HG03025 (cell line): ENCODE results near the gene APELA.
"Not testable (repeated sequence)": the region's sequence is repeated elsewhere in the genome, so short reads cannot be mapped to it uniquely, and the experiment has no call there.

ENCODE experiments used
- ATAC-seq: cut with Tn5 transposase; IDR thresholded peaks from one replicate; pipeline ENCODE4 v1.9.1; 2021; ENCODE audit warnings: mild to moderate bottlenecking, moderate library complexity; ENCODE audit not compliant: unreplicated experiment, low FRiP score

APELA gene

DNA sequence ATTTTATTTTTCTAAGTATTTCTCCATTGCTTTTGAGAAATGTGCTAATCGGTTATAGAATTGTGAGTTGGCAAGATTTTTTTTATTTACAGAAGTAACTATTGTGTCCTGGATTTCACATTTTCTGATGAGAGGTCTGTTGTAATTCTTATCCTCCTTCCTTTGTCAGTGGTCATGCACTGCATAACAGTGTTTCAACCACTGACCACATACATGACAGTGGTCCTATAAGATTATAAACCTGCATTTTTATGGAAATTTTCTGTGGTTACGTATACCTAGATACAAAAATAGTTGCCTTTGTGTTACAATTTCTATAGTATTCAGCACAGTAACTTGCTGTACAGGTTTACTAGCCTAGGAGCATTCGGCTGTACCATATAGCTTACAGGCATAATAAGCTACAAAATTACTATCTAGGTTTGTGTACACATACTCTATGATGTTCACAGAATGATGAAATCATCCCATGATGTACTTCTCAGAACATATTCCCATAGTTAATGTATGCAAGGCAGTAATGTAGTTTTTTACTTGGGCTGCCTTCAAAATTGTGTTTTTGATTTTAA, 47.8 kb downstream of the APELA start:
- no peak for ATAC-seq

DNA sequence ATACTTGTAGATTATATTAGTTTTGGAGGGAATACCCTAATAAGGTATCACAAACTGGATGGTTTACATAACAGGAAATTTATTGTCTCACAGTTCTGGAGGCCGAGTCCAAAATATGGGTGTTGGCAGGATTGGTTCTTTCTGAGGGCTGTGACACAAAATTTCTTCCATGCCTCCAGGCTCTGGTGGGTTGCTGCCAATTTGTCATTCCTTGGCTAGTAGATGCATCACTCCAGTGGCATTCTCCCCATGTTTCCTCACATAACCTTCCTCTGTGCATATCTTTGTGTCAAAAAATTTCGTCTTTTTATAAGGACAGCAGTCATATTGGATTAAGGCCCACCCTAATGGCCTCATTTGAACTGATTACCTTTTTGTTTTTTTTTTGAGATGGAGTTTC, 49.3 kb downstream of the APELA start:
- no peak for ATAC-seq

DNA sequence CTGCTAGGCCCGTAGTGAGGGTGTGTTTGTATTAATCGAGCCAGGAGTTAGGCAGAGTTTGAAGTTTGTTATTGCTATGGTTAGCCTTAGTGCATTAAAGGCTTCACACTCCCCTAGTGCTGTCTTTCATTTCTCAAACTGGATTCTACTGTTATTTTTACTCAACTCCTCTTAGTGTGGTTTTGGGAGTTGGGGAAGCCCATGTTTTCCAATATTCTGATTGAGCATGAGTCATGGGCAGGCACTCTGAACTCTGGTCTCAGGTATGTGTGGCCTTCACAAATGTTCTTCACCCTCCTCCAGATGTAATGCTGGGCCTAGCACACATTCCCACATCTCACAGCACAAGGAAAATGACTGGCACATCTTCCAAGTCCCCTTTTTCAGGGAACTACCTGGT, 50.1 kb downstream of the APELA start:
- not testable (repeated sequence) for ATAC-seq

DNA sequence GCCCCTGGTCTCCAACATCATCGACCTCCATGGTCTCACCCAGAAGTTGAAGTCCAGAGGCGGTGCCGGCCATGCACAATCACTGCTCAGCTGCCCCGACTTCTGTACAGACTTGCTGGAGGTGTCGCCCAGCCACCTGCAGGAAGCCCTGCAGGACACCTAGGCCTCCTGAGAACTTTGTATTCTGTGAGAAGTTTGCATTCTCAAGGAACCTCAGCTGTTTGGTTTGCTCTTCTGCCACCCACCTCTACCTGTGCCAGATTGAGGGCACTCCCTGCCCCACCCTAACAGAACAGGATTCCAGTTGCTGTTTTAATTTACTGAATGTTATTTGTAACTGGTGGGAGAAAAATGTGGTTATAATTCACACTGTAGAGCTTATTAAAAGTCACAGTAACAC, 53.7 kb downstream of the APELA start:
- ATAC-seq = no peak

DNA sequence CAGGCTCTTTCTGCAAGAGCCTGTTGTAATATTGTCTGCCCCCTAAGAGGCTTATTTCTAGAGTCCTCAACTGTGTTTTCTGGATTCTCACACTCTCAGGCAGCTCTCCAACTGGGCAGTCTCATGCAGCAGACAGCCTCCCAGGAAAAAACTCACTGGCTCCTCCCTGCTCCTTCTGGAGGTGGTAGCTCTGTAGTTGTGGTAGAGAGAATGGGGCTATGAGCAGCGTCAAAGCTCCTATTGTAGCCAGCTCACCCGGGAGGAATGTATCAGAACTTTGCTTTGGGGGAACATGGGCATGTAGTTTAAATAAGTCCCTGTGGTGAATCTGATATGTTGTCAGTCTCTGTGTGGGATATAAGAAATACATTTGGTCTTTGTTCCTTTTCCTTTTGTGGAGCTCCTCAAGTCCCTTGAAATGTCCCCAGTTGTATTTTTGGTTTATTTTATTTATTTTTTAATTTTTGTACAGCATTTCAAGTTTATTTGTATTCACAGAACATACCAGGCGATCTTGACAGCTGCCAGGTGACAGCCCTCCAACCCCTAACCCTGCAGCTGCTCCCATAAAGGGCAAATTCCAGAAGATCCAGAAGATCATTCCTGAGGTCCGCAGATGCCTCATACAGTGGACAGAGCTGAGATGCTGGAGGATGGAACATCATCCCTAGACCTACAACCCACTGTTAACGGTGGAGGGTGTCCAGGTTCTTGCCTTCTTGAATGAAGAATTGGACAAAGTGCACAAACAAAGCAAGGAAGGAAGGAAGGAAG, 54.8 kb downstream of the APELA start:
- no peak for ATAC-seq

DNA sequence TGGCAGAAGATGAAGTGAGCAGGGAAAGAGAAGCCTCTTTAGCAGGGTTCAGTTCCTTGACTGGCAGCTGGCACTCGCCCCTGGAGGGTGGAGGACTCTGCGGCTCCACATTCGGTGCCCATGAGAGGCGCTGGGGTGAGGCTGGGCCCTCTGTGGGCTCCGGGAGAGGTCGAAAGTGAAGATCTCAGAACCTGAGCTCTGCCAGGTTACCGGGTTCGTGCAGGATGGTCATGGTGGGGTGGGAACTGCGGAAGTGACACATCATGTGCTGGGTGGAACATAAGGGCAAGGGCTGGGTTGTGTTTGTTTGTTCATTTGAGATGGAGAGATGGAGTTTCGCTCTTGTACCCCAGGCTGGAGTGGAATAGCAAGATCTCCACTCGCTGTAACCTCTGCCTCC, 56.3 kb downstream of the APELA start:
- ATAC-seq = no peak

DNA sequence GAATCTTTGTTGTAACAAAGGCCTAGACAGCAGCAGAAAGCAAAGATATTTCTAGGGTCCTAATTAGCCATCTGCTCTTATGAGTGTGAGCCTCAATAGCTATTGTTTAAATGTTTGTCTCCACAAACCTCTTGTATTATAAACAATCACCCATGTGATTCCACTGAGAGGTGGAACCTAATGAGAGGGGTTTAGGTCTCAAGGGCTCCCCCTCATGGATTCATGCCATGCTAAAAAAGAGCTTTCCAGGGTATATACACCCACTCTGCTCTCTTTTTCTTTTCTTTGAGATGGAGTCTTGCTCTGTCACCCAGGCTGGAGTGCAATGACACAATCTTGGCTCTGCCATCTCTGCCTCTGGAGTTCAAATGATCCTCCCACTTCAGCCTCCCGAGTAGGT, 58.4 kb downstream of the APELA start:
- peak; percentile 66 for ATAC-seq

DNA sequence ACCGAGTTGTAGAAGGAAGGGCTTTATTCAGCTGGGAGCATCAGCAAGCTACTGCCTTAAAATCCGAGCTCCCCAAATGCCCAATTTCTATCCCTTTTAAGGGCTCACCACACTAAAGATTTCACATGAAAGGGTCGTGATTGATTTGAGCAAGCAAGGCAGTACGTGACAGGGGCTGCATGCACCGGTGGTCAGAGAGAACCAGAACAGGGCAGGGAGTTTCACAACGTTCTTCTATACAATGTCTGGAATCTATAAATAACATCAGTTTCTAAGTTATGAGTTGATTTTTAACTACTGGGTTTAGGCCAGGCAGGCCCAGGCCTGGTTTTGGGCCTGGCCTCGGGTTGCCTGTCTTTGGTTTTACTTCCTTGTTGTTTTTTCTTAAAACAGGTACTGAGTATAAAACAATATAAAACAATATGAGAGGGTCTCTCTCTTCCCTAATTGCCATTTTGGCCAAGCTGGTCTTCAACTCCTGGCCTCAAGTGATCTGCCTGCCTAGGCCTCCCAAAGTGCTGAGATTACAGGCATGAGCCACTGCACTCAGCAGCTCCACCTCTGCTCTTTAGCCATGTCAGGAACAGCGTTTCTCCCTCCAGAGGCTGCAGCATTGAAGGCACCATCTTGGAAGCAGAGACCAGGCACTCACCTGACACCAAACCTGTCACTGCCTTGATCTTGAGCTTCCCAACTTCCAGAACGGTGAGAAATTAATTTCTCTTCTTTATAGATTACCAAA, 59.1 kb downstream of the APELA start:
- peak; percentile 45 for ATAC-seq

DNA sequence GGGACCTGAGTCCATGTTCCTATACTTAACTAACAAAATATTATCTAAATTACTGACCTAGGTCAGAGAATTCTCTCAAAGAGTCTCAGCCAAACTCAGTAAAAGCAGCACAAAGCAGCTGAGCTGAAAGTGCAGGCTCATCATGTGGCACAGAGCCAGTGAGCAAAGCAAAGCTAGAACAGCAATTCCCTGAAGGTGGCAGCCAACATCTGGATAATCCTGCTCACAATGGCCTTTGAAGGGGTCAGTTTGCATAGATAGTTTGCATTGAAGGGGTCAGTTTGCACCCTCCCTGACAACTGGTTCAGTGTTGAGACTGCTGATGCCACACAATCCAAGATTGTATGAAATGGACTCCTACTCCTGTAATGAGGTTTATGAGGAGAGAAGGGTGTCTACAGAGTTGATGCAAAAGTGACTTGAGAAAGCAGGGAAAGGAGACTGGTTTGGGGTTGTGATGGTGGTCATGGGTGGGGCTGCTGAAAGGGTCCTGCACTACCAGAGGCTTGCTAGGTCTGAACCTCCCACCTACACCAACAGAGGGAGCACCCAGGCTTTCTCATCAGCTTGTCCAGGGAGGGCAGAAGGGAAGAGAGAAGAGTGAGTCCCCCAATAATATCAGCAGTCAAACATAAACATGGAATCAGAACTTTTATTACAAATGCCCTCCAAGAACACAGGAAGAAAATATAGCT, 60.7 kb downstream of the APELA start:
- ATAC-seq = peak; percentile 38

DNA sequence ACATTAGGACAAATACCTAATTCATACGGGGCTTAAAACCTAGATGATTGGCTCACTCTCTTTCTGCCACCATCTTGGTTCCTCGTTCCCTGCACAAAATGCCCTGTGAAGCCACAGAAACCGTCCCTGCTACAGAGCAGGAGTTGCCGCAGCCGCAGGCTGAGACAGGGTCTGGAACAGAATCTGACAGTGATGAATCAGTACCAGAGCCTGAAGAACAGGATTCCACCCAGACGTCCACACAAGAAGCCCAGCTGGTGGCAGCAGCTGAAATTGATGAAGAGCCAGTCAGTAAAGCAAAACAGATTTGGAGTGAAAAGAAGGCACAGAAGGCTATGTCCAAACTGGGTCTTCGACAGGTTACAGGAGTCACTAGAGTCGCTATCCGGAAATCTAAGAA, 66.2 kb downstream of the APELA start:
- no peak for ATAC-seq

DNA sequence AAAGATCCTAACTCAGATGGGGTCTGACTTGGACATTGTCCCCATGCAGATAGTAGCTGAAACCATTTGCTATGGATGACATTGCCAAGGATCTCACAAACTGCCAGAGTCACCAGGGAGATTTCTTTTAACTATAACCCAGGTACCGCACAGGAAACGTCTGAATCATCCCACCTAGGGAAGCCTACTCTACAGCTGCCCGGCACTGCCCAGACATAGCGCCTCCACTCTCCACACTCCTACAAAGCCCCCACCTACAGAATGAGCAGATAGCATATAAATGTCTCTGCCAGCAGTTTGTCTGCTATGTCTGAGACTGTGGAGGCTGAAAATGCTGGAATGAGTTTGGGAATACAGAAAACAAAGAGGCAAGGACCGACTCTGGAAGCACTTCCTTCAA, 68.2 kb downstream of the APELA start:
- no peak for ATAC-seq

DNA sequence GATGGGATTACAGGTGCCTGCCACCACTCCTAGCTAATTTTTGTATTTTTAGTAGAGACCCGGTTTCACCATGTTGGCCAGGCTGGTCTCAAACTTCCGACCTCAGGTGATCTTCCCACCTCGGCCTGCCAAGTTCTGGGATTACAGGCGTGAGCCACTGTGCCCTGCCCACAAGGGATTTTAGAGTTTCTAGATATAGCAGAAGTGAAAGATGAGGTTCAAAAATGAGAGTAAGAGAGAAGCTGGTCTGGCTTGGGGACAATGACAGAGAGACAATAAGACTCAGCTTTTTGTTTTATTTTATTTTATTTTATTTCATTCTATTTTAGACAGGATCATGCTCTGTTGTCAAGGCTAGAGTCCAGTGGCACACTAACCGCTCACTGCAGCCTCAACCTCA, 69.8 kb downstream of the APELA start:
- ATAC-seq = no peak
